ENCODE measurements around the gene FPR2.
A peak's percentile ranks its signal among the peaks of the same experiment; 100 is the strongest.
"Not testable (repeated sequence)": the region's sequence is repeated elsewhere in the genome, so short reads cannot be mapped to it uniquely, and the experiment has no call there.

FPR2 gene

GRCh38 chr19:51772977-51773376 is 12.0 kb downstream of the FPR2 start:
- TF ChIP-seq CTCF (IDR thresholded peaks at IDR 0.05; ENCODE audit: poor library complexity, severe bottlenecking), result peak; percentile 28

GRCh38 chr19:51776561-51776960 is 15.6 kb downstream of the FPR2 start:
- not testable (repeated sequence) for DNase-seq (ENCODE audit: low spot score); H3K36me3 ChIP-seq (ENCODE audit: low read depth); H3K9me3 ChIP-seq (ENCODE audit: severe bottlenecking); H3K4me1 ChIP-seq (ENCODE audit: insufficient read depth, poor library complexity, severe bottlenecking); H3K4me3 ChIP-seq (ENCODE audit: severe bottlenecking); ATAC-seq (ENCODE audit: low read depth); H3K27ac ChIP-seq (ENCODE audit: poor library complexity, severe bottlenecking)
- peaks cover 17% of the 10 kb centered on the region for H3K27me3 ChIP-seq (ENCODE audit: insufficient read depth, poor library complexity, severe bottlenecking)

More at GRCh38 chr19:51772977-51773376, 12.0 kb downstream of the FPR2 start:
- DNase-seq (ENCODE audit: low spot score) (no peak), ATAC-seq (ENCODE audit: low read depth) (no peak)
- H3K4me3 ChIP-seq (ENCODE audit: severe bottlenecking), result no peak overlapping the region
- H3K9me3 ChIP-seq (ENCODE audit: severe bottlenecking), result no peaks in the 10 kb centered on the region
- H3K4me1 ChIP-seq (ENCODE audit: insufficient read depth, poor library complexity, severe bottlenecking), result no peaks in the 10 kb centered on the region
- no peak overlapping the region for H3K27ac ChIP-seq (ENCODE audit: poor library complexity, severe bottlenecking)
- H3K36me3 ChIP-seq (ENCODE audit: low read depth), result no peaks in the 10 kb centered on the region
- peaks cover 22% of the 10 kb centered on the region for H3K27me3 ChIP-seq (ENCODE audit: insufficient read depth, poor library complexity, severe bottlenecking)

- no peaks in the 10 kb centered on the region for H3K9me3 ChIP-seq (ENCODE audit: severe bottlenecking)
- H3K36me3 ChIP-seq (ENCODE audit: low read depth), result no peaks in the 10 kb centered on the region
- ATAC-seq (ENCODE audit: low read depth) (peak; percentile 76; the same call in 2 of the 3 replicates), DNase-seq (ENCODE audit: low spot score) (no peak)
- H3K4me1 ChIP-seq (ENCODE audit: insufficient read depth, poor library complexity, severe bottlenecking), result no peaks in the 10 kb centered on the region
- H3K27me3 ChIP-seq (ENCODE audit: insufficient read depth, poor library complexity, severe bottlenecking), result peaks cover 12% of the 10 kb centered on the region
- peak; percentile 78 for TF ChIP-seq CTCF (IDR thresholded peaks at IDR 0.05; ENCODE audit: poor library complexity, severe bottlenecking)
- no peak overlapping the region for H3K4me3 ChIP-seq (ENCODE audit: severe bottlenecking)
- H3K27ac ChIP-seq (ENCODE audit: poor library complexity, severe bottlenecking), result no peak overlapping the region
Measured at GRCh38 chr19:51777570-51778462, 16.8 kb downstream of the FPR2 start.

- no peaks in the 10 kb centered on the region for H3K36me3 ChIP-seq (ENCODE audit: low read depth)
- DNase-seq (ENCODE audit: low spot score) (no peak), ATAC-seq (ENCODE audit: low read depth) (no peak)
- no peaks in the 10 kb centered on the region for H3K4me1 ChIP-seq (ENCODE audit: insufficient read depth, poor library complexity, severe bottlenecking)
- TF ChIP-seq CTCF (IDR thresholded peaks at IDR 0.05; ENCODE audit: poor library complexity, severe bottlenecking), result no peak
- peaks cover 12% of the 10 kb centered on the region for H3K27me3 ChIP-seq (ENCODE audit: insufficient read depth, poor library complexity, severe bottlenecking)
- H3K4me3 ChIP-seq (ENCODE audit: severe bottlenecking), result no peak overlapping the region
- H3K9me3 ChIP-seq (ENCODE audit: severe bottlenecking), result no peaks in the 10 kb centered on the region
- no peak overlapping the region for H3K27ac ChIP-seq (ENCODE audit: poor library complexity, severe bottlenecking)
Measured at GRCh38 chr19:51779181-51779580, 18.2 kb downstream of the FPR2 start.

- Histone ChIP-seq H3K27me3 (ENCODE audit: insufficient read depth, poor library complexity, severe bottlenecking) (peaks cover 12% of the 10 kb centered on the region), H3K27ac (ENCODE audit: poor library complexity, severe bottlenecking) (no peak overlapping the region), H3K36me3 (ENCODE audit: low read depth) (no peaks in the 10 kb centered on the region), H3K9me3 (ENCODE audit: severe bottlenecking) (no peaks in the 10 kb centered on the region), H3K4me1 (ENCODE audit: insufficient read depth, poor library complexity, severe bottlenecking) (no peaks in the 10 kb centered on the region), H3K4me3 (ENCODE audit: severe bottlenecking) (no peak overlapping the region)
- no peak for TF ChIP-seq CTCF (IDR thresholded peaks at IDR 0.05; ENCODE audit: poor library complexity, severe bottlenecking)
- no peak for DNase-seq (ENCODE audit: low spot score)
- no peak for ATAC-seq (ENCODE audit: low read depth)
Measured at GRCh38 chr19:51779703-51780102, 18.7 kb downstream of the FPR2 start.

Data from RWPE2 (cell line).